GM19328 (cell line): ENCODE results near the gene TOMM40L.

ENCODE experiments used
- ATAC-seq: cut with Tn5 transposase; IDR thresholded peaks from one replicate; pipeline ENCODE4 v1.9.1; 2021; ENCODE audit warnings: mild to moderate bottlenecking, moderate library complexity; ENCODE audit not compliant: unreplicated experiment

TOMM40L gene

GRCh38 chr1:161196521-161197451, 29.1 kb upstream of the TOMM40L start:
- ATAC-seq: no peak

- no peak for ATAC-seq
Observed at GRCh38 chr1:161197560-161198193, 28.2 kb upstream of the TOMM40L start.

GRCh38 chr1:161198194-161198896, 27.5 kb upstream of the TOMM40L start:
- no peak for ATAC-seq

- ATAC-seq: no peak
Observed at GRCh38 chr1:161198897-161199431, 26.9 kb upstream of the TOMM40L start, which contains the start of gene ADAMTS4. Gene ADAMTS4 (minus strand): TSS chr1:161199054. CDS start chr1:161198627, 427 bp downstream.

GRCh38 chr1:161199506-161200139, 26.2 kb upstream of the TOMM40L start:
- ATAC-seq: no peak

- no peak for ATAC-seq
Observed at GRCh38 chr1:161200421-161200991, 25.4 kb upstream of the TOMM40L start.

GRCh38 chr1:161200992-161201835, 24.6 kb upstream of the TOMM40L start:
- ATAC-seq: no peak

- ATAC-seq: peak; percentile 94
Observed at GRCh38 chr1:161201836-161202712, 23.8 kb upstream of the TOMM40L start, which contains the start of gene NDUFS2. Gene NDUFS2 (plus strand): TSS chr1:161202367. CDS start chr1:161202386, 19 bp downstream.

GRCh38 chr1:161206411-161207140, 19.3 kb upstream of the TOMM40L start:
- no peak for ATAC-seq

GRCh38 chr1:161207173-161207572, 18.7 kb upstream of the TOMM40L start:
- ATAC-seq: no peak

- no peak for ATAC-seq
Observed at GRCh38 chr1:161209790-161210409, 16.0 kb upstream of the TOMM40L start.

GRCh38 chr1:161214369-161214768, 11.5 kb upstream of the TOMM40L start:
- no peak for ATAC-seq

GRCh38 chr1:161215076-161215475, 10.8 kb upstream of the TOMM40L start, which contains the start of gene FCER1G:
Gene FCER1G (plus strand): TSS chr1:161215295. CDS start chr1:161215322, 27 bp downstream.
- no peak for ATAC-seq

- ATAC-seq: peak; percentile 78
Observed at GRCh38 chr1:161216945-161217712, 8.7 kb upstream of the TOMM40L start.

- ATAC-seq: no peak
Observed at GRCh38 chr1:161217831-161218230, 8.0 kb upstream of the TOMM40L start.
